NCI-H345 treated with DMSO at 0.1 percent for 48 hours (cell line): ENCODE results near the gene EVPL.
"Not testable (repeated sequence)": the region's sequence is repeated elsewhere in the genome, so short reads cannot be mapped to it uniquely, and the experiment has no call there.

Source experiments
- DNase-seq: peaks from one replicate; lab custom pipeline; 2025; ENCODE audit not compliant: unreplicated experiment; lab: John Stamatoyannopoulos, UW

EVPL gene

GRCh38 chr17:75969044-75969443 is 58.1 kb downstream of the EVPL start:
- not testable (repeated sequence) for DNase-seq

GRCh38 chr17:75965468-75965867 is 61.6 kb downstream of the EVPL start:
- no peak for DNase-seq

GRCh38 chr17:75959839-75960511 is 67.1 kb downstream of the EVPL start:
- DNase-seq, result no peak

- no peak for DNase-seq
These were observed 67.9 kb downstream of the EVPL start for GRCh38 chr17:75959051-75959838.
